COR-L47 (cell line): Measurements from ENCODE around the gene IFNGR1.

Experiments
- DNase-seq: peaks from one replicate; lab custom pipeline; 2025; lab: John Stamatoyannopoulos, UW

IFNGR1 gene

DNA sequence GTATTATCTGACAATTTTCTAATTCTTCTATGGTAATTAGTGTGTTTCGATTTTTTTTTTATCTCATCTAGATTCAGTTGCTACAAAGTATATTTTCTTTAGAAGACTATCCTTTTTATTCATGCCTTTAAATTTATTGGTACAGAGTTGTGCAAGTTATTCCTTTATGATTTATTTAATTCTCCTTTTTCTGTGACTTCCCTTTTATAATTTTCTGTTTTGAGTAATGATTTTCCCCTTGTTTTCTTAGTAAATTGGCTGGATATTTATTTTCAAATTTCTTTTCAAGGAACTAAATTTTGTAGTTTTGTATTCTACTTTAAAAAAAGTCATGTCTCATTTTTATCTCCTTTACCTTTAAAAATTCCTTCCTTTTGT, 43.3 kb downstream of the IFNGR1 start:
- DNase-seq: no peak

DNA sequence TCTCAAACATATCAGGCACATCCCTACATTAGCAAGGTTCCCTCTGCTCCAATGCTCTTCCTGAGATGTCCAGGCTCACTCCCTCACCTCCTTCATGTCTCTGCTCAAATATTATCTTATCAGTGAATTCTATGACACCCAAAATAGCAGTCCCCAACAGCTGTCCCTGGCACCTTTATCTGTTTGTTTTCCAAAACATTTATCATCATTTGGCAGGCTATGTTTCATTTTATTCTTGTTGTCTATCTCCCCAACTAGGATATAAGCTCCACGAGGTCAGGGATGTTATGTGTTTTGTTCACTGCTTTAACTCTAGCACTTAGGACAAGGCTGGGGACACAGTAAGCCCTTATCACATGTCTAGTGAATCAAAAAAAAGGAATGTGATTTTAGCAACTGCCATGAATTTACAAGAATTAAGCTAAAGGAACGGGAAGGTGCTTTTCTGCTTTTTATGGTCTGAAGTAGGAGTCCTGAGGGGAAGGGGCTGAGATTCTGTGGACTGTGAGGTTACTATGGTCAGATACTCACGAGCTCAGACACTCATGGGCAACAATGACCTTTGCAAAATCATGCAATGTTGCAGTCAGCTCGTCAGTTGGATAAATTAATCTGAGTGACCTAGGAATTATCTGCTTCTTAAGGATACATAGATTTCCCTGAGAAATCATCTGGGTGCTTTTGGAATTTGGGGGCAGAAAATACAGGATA, 43.9 kb downstream of the IFNGR1 start:
- no peak for DNase-seq

DNA sequence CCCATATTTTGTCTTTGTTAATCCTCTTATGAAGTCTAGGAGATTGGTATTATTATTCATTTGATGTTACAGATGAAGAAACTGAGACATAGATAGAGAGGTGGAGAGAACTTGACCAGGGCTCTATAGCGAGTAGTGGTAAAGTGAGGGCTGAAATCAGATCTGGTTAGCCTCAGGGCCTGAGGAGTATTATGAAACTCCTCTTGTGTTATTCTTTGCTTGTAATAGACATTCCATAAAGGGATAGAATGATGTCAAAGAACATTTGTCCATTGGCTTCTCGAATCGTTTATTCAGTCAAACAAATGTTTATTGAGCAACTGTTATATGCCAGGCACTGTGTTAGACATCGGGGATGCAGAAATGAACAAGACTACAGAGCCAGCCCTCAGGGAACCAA, 45.7 kb downstream of the IFNGR1 start, which contains the start of gene IL22RA2:
IL22RA2 (minus strand) TSS at position 144 of the 400 bp plus-strand sequence. CDS start 11,895 bp downstream, outside the sequence.
- no peak for DNase-seq

DNA sequence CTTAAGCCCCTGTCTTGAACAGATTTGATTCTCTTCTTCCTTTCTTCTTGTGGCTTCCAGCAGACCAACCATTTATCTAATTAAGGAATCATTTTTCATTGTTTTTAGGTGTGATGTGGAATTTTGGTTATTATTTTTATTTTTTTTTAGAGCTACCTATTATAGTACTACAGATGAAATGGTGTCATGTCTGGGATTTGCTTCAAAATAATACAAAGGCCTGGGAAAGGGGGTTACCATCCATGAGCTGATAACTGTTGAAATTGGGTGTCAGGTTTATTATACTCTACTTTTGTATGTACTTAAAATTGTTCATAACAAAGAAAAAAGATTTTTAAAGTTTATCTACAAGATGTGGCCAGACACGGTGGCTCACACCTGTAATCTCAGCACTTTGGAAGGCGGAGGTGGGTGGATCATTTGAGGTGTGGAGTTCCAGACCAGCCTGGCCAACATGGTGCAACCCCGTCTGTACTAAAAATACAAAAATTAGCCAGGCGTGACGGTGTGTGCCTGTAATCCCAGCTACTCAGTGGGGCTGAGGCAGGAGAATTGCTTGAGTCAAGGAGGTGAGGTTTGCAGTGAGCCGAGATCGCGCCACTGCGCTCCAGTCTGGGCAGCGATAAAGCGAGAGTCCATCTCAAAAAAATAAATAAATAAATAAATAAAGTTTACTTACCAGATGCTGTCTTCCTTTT, 46.3 kb downstream of the IFNGR1 start:
- no peak for DNase-seq

DNA sequence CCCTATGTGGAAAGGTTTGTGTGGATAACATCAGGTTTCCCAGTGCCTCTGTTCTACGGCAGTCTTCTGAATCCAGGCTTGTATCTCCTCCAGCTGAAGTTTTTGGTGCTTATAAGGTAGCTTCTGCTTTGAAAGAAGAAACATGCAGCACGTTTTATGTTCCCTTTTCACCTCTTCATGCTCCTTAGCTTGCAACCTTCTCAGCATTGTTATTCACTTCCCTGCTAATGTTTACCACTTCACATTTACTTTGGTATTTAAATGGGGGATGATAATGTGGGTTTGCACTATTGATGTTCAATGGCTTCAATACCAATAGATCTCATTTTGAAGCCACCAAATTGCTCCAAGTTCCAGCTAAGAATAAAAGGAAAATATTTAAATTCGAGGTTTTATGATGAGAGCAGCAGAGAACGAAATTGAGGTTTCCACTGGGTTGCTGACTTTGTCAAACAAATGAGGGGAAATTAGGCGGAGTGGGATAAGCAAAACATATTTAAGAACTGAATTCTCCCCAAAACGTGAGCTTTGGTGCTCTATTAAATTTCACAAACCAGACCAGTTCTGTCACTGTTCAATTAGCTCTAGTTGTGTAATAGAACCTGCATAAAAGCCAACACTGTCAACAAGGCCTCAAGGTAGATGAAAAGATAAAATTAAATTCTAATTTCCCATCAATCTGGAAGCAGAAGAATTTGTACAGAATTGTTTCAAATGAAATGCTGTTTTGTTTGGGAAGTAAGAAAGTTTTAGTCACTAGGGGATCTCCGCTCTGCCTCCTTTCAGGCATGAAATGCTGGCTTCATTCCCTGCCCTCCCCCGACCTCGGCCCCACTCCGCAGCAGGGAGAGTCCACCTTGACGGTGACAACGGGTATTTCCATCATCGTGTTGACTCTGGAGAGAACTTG, 47.1 kb downstream of the IFNGR1 start:
- DNase-seq: no peak

DNA sequence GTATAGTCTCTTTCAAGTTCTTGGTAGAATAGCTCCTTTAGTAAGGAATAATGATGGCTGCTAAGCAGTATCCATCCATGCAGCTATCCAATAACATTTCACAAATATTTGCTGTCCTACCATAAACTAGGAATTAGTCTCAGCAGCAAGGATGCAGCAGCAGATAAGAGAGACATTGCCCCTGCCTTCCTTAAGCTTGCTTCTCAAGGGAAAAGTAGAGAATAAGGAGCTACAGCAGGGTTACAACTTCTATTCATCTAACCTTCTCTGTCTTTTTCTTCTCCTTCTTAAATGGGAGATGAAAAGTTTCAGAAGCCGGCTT, 48.2 kb downstream of the IFNGR1 start:
- DNase-seq: no peak

DNA sequence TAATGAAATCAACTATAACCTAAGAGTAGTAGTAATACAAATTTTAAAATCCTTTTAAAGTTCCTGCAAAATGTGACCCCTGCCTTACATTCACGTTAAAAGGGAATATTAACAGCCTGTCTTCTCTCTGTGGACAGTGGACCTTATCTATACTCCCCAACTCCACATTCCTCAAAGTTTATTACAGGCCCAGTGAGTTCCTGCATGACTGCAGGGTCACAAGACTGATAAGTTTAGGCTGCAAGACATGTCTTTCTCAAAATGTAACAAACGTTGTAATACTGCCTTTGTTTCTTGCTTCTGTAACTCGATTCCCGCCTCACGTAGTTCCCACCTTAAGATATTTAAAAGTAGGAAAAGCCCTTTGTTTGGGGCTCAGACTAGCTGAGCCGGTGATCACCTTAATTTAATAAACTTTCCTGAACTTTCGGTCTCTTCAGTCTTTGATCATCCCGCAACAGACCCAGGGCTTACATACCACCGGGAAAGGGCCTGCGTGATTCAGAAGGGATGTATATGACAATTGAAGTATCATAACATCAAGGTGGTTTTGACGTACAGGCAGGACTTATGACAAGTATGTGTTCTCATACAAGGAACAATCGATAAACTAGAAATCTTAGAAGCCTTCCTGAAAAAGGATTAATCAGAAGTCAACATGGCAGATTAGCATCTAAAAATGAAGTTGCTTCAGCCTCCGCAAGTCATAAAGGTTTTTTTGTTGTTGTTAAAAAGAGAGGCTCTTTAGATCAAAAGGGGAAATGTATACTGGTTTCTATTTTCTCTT, 48.7 kb downstream of the IFNGR1 start:
- no peak for DNase-seq

DNA sequence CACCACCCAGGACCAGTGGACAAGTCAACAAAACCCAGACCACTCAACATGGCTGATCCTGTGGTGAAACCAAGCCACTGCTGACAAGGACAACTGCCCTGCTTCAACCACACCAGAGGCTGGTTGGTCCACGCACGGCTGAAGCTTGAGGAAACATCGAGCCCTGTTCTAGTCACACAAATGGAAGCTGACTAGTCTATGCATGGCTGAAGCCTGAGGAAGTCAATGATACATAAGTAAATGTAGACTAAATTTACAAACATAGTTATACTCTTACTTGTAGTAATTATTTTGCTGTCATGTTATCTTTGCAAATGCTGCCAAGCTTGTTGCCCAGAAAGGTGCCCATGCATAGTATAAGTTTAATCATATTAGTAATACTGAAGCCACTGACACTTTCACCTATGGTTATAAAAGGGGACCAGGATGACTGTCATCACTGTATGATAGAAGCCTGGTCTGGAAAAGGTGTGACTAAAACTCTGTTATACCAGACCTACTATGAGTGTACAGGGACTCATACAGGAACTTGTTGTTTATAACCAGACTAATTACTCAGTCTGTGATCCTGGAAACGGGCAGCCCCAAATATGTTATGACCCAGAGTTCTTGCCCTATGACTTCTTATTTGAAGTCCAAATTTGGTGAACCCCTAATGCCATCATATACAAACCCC, 51.3 kb downstream of the IFNGR1 start:
- DNase-seq: no peak

DNA sequence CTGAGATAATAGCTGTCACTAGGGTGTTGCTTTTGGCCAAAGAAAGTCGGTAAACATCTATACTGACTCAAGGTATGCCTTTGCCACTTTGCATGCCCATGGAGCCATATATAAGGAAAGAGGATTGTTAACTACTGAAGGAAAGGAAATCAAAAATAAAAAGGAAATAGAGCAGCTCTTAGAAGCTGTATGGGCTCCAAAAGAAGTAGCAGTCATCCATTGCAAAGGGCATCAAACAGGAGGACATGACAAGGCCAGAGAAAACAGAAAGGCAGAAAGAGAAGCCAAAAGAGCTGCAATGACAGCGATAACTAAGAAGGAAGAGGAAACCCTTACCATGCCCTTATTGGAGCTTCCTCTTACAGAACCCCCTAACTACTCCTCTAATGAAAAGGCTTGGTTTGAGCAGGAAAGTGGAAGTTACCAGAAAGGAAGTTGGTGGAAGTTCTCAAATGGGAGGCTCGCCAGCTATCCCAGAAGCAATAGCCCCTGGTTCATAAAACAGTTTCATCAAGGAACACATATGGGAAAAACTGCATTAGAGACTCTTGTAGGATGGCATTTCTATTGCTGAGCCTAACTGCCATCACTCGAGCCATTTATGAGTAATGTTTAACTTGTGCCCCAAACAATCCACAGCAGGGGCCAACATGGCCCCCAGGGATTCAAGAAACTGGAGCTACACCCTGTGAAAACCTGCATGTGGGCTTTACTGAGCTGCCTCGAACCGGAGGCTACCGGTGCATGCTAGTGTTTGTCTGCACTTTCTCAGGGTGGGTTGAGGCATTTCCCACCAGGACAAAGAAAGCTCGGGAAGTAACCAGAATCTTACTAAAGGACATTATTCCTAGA, 52.7 kb downstream of the IFNGR1 start:
- DNase-seq: no peak

DNA sequence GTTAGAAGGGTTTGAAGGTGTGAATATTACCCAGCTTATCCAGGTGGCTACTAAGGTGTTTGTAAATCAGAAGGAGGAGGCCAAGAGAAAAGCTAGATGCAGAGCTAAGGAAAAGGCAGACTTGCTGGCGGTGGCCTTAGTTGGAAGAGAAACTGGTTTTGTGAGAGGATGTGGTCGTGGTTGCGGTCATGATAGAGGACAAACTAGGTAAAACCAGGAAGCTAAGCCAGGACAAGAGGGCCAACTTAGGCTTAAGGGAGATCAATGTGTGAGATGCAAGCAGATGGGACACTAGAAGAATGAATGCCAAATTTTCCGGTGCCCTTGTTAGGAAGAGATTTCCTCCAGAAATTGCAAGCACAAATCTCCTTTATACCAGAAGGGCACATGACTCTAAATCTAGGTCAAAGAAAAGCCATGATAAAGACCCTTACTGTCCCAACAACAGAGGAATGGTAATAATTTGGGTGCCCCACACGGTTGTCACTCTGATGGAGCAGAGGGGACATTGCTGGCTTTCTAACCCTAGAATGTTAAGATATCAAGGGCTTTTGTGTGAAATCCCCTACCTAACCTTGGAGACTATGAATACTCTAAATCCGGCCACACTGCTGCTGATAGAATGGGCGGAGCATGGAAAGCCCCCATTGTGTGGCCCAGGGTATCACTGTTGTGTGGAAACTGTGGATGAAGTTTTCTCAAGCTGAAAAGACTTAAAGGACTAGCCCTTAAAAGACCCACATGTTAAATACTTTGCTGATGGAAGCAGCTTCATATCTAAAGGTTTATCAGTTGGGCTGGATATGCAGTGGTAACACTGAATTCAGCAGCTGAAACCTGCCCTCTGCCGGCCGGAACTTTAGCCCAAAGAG, 53.6 kb downstream of the IFNGR1 start:
- no peak for DNase-seq

DNA sequence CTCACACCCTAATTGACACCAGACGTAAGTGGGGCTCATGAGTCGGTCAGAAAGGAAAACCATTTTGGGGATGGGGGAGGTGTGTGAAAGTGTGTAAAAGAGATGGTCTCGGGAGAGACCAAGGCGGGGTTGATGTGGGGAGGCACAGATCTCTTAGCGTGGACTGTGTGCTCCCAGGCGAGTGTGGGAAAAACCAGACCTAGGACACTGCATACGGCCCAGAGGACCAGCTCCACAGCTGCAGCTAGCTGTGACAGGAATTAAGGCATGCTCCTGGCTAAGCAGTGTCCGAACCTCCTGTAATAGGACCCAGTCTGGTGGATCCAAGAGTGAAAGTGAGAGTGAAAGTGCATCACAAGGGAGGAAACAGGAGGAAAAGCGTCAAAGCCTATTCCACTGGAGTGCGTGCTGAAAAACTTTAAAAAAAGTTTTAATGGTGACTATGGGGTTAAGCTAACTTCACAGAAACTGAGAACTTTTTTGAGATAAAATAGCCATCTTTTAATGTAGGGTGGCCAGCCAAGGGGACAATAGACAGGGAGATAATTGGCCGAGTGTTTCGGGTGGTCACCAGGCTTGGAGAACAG, 55.4 kb downstream of the IFNGR1 start:
- no peak for DNase-seq

DNA sequence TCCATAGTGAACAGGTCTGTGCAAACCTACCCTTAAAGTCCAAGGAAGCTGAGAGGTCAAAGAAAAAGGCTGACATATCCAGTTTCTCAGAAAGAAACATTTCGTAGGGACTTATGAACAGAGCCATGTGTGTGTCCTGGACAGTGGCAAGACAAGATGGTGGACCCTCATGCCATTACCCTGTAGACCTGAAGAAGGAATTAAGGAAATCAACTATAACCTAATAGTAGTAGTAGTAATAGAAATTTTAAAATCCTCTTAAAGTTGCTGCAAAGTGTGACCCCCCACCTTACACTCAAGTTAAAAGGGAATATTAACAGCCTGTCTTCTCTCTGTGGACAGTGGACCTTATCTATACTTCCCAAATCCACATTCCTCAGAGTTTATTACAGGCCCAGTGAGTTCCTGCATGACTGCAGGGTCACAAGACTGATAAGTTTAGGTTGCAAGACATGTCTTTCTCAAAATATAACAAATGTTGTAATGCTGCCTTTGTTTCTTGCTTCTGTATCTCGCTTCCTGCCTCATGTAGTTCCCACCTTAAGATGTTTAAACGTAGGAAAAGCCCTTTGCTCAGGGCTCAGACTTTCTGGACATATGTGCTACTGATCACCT, 56.4 kb downstream of the IFNGR1 start:
- DNase-seq: no peak

DNA sequence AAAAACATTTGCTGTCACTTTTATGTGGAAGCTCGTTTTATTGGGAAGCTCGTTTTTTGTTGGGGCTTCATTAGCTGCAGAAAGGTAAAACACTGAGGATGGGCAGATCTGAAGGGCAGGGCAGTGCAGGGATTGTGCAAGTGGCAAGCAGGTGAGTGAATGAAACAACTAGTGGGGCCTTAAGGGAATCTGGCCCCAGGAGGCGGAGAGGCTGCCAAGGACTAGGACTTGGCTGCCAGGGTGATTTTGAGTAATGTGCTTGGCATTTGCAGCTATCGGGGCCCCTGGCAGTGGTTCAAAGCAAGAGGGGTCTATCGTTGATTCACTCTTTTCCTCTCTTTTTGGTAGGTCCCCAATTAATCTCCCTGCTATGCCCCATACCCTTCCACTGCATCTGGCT, 57.2 kb downstream of the IFNGR1 start:
- no peak for DNase-seq

DNA sequence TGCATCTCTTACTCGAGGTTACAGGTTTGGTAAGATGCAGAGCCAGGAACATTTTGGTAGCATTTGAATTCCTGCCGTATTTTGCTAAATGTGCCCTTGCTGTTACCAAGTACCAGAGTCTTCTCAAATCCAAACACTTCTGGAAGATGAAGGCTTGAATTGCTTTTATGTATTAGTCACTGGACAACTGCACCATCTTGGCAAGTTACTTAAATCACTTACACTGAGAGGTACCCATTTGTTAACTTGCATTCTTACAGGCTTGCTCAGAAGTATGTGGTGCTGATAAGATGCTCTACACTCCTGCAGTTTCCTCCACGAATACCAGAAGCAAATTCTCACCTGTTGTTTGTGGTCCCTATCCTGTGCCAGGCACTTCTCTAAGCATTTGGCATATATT, 58.4 kb downstream of the IFNGR1 start:
- no peak for DNase-seq

DNA sequence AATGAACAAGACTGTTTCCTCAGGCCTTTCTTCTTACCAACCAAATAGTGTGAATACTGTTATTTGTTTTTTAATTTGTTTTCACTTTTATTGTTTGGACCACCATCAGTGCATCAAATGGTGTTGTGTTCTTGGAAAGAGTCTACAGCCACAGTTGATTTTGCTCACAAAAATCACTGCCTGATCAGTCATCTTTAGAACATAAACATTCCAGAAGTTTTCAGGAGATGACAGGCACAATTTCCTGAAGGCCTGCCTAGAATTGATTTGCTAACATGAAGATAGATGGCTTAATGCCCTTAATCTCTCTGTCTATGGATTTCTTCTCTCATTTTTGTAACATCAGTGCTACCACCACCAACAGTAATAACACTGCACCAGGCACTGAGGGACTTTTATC, 59.3 kb downstream of the IFNGR1 start:
- DNase-seq: no peak

DNA sequence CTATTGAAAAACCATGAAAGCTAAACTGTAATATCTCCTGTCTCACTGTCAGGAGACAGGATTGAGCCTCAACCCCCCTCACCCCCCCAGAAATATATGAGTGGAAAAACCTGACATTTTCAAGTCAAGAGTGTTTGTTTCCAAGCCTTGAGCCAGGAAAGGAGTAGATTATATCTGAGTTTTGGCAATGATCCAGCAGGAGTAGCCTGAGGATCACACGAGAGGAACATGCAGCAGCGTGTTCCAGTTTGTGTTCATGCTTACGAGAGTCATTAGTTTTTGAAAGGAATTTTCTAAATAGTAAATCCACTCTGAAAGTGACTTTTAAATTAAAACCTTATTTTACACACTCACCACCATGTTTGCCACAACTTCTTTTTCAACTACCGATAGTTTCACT, 61.6 kb downstream of the IFNGR1 start:
- no peak for DNase-seq

DNA sequence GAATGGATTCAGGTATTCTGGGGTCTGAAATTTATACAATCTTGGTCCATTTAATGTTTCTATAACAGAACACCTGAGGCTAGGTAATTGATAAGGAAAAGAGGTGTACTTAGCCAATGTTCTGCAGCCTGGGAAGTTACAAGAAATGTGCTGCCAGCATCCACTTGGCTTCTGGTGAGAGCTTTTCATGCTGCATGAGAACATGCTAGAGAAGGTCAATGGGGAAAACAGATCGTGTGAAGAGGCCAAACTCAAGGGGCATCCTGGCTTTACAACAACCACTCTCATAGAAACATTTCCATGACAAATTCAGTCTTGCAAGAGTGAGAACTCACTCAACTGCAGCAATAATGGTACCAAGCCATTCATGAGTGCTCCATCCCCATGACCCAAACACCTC, 62.5 kb downstream of the IFNGR1 start:
- no peak for DNase-seq

DNA sequence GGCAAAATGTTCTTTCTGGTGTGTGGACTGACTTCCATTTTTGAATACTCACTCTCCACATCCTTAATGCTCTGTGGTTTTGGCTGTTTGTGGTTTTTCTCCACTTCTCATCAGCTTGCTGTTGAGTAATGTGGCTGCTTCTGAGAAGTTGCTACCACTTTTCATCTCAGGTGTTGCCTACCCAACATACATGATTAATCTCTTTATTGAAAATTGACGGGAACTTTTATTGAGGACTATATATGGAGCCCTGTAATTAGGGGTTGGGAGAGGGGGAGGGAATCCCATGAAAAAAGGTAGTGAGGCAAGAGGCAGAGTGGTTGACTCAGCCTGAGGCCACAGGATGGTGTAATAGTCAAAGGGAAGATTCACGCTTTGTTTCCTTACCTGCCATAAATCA, 63.4 kb downstream of the IFNGR1 start:
- no peak for DNase-seq

DNA sequence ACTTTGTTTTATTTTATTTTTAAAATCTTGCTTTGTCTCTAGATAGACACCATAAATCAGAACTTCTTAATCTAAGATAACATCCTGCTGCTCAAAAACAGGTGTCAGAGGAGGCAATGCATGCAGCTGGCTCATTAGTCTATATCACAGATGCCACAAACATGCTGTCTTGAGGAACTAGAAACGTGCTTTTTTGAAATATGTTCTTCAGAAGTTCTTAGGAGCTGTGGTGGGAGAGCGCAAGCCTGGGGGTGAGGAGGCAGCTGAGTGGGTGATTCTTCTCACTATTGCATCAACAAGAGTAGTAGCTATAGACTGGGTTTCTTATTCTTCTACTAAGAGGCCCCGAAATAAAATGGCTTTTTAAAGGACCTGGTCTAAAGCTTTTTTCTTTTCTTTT, 69.1 kb downstream of the IFNGR1 start:
- DNase-seq: no peak
